Body of pancreas (tissue), 4 donors: ENCODE results near the gene CPSF4L.

Source experiments
- POLR2A ChIP-seq, 3 donors: fragments of 450-650 bp; IDR thresholded peaks; one replicate each; pipeline ENCODE4 v1.6.1; 2016; ENCODE audit warnings: antibody characterized with exemption in 3 of 3, mild to moderate bottlenecking in 2 of 3
- TF ChIP-seq, protein P1 (sequence below), 7 experiments: fragments of 450-650 bp in 4 of 7; fragments of 200-600 bp in 3 of 7; sonication (generic) in 3 of 7; IDR thresholded peaks; one replicate each; pipeline ENCODE4 v1.5.1; 2016 to 2019; ENCODE audit warnings: antibody characterized with exemption in 7 of 7

DNA sequence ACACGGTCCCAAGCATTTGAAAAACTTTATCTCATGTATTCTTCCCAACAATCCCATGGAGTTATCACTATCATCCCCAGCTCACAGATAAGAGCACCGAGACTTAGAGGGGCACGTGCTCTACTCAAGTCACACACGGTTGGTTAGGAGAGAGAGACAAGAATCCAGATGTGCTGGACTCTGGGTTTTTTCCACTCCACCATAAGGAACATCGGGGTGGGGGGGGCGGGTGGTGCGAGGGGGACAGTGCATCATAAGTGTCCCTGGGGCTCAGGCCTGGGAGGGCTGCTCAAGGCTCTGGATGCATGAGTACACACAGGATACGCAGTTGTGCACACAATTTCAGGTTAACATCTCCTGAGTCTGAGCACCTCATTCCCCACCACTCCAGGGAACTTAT, 42.8 kb upstream of the CPSF4L start:
- TF ChIP-seq, protein P1, sequence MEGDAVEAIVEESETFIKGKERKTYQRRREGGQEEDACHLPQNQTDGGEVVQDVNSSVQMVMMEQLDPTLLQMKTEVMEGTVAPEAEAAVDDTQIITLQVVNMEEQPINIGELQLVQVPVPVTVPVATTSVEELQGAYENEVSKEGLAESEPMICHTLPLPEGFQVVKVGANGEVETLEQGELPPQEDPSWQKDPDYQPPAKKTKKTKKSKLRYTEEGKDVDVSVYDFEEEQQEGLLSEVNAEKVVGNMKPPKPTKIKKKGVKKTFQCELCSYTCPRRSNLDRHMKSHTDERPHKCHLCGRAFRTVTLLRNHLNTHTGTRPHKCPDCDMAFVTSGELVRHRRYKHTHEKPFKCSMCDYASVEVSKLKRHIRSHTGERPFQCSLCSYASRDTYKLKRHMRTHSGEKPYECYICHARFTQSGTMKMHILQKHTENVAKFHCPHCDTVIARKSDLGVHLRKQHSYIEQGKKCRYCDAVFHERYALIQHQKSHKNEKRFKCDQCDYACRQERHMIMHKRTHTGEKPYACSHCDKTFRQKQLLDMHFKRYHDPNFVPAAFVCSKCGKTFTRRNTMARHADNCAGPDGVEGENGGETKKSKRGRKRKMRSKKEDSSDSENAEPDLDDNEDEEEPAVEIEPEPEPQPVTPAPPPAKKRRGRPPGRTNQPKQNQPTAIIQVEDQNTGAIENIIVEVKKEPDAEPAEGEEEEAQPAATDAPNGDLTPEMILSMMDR (IDR thresholded peaks at IDR 0.05), result no peak
- no peak for TF ChIP-seq POLR2A (IDR thresholded peaks at IDR 0.05)
